SK-N-MC (cell line): ENCODE data around the gene SDSL.

Experiments used
- EZH2 ChIP-seq: fragments of 200-600 bp; sonication (generic); IDR thresholded peaks from one replicate; pipeline ENCODE4 v1.6.1; 2017; ENCODE audit warnings: antibody characterized with exemption
- FOXP2 ChIP-seq: optimal IDR thresholded peaks from 2 replicates; pipeline ENCODE3; 2011; ENCODE audit warnings: mild to moderate bottlenecking, moderate library complexity; ENCODE audit not compliant: insufficient read depth; ENCODE audit errors: extremely low read length, control extremely low read depth
- POLR2AphosphoS5 ChIP-seq: IDR thresholded peaks from 2 replicates; pipeline ENCODE4 v1.6.1; 2012; ENCODE audit warnings: mild to moderate bottlenecking, low read depth, low read length, borderline replicate concordance

- TF ChIP-seq POLR2AphosphoS5 (no peak), EZH2 (no peak), FOXP2 (no peak)
These were observed 20.9 kb downstream of the SDSL start for GRCh38 chr12:113443030-113443539.
